Putamen (tissue), 1 donor: Measurements from ENCODE around the gene SP6.

Experiments used
- DNase-seq: peaks from one replicate; pipeline ENCODE4 v3.0.0-alpha.2; 2016; ENCODE audit warnings: low spot score

The SP6 gene

DNA sequence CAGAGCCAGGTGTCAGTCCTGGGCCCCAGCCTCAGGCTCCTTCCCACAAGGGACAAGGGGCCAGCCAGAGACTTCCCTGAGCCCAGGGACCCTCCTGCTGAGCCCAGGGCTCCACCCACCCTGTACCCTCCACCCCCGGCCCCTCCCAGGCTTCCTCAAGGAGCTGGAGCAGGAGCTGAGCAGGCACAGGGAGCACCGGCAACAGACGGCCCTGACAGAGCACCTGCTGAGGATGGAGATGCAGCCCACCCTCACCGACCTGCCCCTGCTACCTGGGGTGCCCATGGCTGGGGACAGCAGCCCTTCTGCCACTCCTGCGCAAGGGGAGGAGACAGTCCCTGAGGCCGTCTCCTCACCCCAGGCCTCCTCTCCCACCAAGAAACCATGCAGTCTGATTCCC lies 14.4 kb downstream of the SP6 start:
- DNase-seq: no peak

DNA sequence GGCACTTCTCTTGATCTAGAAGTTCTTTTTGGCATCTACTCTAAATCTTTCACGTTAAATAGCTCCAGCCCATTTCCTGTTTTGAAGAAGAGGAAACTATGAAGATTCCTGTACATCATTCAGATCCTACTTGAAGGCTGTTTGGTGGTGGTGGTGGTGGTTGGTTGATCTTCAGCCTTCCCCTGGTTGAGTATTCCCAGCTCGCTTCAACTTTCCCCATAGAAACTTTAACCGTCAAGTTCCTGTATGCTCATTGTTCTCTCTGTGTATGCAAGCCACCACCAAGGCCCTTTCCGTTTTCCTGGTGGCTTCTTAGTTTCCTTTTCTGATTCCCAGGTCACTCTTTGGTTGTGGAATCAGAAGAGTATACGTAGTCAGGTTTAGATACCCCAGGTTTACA lies 16.2 kb downstream of the SP6 start:
- DNase-seq: no peak

DNA sequence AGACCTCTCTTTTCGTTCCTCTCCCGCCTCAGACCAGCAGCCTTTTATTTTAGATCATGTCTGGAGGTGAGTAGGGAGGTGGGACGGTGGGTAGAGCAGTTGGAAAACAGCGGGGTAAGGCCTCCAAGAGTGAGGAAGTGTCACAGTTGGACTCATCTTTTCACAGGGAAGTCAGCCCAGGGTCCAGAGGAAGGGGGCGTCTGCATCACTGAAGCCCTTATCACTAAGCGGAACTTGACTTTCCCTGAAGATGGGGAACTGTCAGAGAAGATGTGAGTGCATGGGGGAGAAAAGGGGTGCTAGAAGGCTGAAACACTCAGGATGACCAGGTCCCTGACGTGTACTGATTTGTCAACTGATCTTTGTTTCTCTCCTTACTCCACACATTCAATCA lies 19.0 kb downstream of the SP6 start:
- peak; percentile 18 for DNase-seq

DNA sequence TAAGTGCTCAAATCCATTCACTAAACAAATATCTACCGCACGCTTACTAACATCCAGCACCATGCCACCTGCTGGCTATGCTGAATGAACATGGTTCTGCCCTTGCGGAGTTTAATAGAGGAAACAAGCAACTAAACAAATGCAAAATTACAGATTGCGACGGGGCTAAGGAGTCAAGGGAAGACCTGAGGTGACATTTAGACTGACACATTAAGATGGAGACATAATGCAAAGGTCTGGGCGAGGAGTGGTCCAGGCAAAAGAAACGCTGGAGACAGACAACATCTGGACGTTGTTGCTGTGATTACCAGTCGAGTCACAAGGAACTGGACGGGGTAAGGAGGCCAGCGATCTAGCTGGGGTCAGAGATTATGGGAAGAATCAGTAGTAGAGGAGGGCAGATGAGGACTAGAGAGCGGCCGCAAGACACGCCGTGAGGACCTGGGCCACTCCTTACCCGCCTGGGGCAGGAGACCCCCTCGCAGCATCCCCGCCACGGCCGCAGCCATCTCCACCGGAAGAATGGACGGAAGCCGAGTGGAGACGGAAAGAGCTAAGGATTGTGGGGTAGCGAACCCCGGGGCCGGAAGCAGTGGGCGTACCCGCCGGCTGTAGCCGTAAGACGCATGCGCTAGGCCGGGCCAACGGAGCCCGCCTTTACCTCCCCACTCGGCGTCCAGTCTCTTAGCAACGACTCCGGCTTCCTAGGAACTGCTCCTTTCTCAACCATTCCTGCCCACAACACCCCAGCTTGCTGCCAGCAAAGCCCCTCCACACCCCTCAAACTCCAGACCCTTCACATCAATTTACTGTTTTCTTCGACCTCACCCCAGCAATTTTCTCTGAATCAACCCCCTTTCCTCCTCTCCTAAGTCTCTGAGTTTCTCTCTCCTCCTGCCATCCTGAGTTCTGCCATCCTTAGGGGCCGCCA lies 19.7 kb downstream of the SP6 start, which contains the start of the genes LRRC46 and MRPL10:
TSS of gene LRRC46 (plus strand) at position 668 of the 931 bp plus-strand sequence. CDS start 320 bp downstream, outside the sequence.
TSS of gene MRPL10 (minus strand) at position 539 of the 931 bp plus-strand sequence. CDS start at position 509, 30 bp downstream.
- peak; percentile 90 for DNase-seq

DNA sequence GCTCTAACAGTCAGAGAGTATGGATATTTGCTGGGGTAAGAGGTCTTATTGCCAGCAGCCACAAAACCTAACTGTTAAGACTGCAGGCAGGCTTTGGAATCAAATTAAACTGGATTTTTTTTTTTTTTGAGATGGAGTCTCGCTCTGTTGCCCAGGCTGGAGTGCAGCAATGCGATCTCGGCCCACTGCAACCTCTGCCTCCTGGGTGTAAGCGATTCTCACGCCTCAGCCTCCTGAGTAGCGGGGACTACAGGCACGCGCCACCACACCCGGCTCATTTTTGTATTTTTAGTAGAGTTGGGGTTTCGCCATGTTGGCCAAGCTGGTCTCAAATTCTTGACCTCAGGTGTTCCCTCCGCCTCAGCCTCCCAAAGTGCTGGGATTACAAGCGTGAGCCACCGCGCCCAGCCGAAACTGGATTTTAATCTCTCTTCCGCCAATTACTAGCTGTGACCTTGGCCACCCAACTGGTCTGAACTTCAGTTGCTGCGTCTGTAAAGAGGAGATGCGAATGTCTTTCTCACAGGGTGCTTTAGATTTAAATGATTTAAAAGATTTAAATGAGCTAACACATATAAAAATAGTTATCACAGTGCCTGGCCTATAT lies 20.5 kb downstream of the SP6 start:
- DNase-seq: no peak

DNA sequence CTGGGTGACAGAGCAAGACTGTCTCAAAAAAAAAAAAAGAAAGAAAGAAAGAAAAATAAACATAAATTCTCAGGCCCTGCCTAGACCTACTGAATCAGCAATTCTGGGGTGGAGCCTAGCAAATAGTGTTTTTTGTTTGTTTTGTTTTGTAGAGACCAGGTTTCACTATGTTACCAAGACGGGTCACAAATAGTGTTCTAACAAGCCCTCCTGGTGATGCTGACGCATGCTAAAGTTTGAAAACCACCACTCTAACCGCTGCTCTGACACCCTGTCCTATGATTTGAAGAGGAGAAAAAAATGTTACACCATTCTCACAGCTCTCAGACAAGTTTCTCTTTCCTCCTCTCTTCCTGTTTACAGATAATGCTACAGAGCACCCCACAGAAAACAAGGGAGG lies 21.1 kb downstream of the SP6 start:
- no peak for DNase-seq

DNA sequence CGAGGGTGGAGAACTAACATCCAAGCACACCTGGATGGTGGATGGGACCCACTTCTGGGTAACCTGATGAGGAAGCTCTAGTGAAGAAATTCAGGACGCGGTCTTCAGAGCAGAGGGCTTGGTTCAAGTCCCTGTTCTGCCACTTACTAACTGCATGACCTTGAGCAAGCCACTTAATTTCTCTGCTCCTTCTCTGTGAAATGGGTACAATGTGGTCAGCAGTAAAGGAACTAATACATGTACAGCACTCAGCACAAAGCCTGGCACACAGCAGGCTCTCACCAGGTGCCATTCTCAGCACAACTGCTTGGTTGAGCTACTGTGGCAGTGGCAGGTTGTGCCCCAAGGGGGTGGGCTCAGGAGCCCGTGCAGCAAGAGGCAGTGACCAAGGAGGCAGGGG lies 27.4 kb downstream of the SP6 start:
- no peak for DNase-seq

DNA sequence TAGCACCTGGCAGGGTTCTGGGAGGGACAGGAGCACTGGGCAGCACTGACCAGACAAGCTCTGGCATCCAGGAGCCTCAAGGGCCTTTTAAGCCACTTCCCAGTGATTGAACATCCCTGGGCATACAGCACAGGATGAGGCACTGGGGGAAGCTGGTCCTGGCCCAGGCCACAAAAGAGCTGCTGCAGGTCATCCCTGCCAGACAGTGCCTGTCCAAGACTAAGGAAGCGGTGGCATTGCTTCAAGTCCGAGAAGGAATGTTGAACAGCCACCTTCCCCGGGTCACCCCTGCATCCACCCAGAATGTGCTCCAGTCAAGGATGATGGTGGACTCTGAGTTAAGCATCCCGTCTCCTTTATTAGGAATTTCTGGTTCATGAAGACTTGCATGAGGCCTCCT lies 28.2 kb downstream of the SP6 start:
- DNase-seq: no peak

DNA sequence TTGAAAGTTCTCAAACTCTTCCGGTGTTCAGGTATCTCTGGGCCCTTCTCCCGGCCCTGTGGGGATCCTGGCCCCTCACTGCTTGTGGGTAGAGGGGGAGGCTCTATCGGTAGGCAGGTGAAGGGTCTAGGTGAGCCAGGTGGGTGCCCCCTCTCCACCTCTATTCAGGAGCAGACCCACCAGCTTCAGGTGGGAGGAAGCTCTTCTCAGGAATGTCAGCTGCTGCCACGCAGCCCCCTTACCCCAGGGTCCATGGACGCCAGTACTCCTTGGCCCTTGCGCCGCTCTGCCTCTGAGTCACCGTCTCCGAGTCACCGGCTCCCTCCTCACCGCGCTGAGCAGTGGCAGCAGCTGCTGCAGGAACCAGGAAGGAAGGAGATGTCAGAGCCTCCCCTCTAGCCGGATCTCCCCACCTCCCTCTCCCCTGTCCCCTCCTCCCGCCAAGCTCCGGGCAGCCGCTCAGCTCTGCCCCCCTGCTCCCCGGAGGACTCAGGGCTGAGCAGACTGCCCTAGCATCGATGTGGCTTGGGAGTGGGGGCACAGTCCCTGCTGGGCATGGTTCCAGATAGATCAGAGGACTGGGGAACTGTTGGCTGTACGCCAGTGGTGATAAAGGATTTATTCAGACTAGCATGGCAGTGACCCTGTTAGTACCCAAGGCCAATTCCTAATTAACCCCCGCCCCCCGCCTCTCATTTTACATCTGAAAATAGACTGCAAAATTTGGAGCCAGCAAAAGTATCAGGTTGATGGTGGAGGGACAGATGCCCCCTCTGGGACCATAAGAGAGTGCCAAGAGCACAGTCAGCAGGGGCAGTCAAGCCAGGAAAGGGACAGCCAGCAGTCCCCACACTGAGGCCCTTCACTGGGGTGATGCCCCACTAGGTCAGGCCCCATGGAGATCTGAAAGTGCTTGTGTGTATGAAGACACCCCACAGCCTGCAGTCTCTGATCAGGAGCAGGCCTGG lies 29.3 kb downstream of the SP6 start, which contains the start of gene OSBPL7:
TSS of gene OSBPL7 (minus strand) at position 371 of the 968 bp plus-strand sequence. CDS start 1,516 bp downstream, outside the sequence.
- DNase-seq: peak; percentile 82

DNA sequence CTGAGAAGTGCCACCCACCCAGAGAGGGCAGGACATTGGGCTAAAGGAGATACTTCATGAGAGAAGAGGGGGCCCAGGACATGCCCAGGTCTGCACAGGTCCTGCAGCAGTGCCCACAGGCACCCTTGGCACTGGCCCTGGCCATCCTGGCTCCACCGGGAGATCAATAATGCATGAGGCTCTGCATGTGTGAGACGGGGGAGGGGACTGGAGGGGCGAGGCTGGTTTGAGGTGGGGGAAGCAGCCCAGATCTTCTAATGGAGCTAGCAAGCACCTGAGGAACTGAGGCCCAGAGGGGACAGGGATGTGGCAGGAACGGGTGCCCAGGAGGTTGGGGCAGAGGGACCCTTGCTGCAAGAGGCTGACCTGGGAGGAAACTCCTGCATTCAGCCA lies 29.9 kb downstream of the SP6 start:
- no peak for DNase-seq

DNA sequence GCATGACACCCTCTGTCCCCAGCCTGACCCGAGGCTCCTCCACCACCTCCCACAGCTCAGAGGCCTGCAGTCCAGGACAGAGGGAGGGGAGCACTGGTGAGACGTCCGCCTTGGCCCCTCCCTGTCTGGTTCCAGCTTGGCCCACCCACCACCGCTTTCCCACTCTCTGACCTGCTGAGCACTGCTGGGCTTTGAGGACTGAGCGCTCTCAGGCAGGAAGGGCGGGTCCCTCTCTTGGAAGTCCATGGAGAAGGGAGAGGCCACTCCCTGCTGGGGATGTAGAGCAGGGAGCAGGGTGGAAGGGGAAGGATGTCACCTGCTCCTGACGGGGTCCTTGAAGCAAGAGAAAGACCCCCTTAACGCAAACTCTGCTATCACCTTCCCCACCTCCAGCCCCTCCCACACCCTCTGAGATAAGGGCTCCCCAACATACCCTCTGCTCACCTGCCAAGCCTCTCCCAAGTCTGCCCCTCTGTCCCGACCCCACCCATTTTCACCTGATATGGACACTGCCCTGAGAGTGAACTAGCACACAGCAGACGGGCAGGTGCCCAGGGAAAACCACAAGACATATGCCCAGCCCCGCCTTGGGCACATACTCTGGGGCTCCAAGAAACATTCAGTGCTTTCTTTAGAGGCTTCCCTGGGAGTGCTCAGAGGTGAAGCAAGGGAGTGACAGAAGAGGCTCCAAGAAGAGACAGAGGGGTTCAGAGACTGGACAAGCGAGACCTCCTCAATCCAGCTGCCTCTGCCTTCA lies 30.8 kb downstream of the SP6 start:
- DNase-seq: no peak

DNA sequence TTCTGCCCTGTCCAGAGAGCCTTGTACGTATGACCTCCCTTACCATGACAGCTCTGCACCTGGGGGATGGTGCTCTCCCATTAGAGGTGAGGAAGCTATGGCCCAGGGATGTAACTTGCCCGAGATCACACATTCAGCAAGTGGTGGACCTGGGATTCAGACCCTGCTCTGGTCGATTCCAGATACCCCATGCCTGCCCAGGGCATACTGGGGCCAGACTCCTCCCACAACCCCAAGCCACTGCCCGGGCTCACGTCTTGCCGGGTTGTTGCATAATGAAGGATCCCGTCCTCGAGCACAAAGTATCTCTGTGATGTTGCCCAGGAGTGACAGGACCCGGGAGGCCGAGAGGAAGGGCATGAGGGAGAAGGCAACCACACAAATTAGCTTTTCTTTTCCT lies 31.5 kb downstream of the SP6 start:
- no peak for DNase-seq

DNA sequence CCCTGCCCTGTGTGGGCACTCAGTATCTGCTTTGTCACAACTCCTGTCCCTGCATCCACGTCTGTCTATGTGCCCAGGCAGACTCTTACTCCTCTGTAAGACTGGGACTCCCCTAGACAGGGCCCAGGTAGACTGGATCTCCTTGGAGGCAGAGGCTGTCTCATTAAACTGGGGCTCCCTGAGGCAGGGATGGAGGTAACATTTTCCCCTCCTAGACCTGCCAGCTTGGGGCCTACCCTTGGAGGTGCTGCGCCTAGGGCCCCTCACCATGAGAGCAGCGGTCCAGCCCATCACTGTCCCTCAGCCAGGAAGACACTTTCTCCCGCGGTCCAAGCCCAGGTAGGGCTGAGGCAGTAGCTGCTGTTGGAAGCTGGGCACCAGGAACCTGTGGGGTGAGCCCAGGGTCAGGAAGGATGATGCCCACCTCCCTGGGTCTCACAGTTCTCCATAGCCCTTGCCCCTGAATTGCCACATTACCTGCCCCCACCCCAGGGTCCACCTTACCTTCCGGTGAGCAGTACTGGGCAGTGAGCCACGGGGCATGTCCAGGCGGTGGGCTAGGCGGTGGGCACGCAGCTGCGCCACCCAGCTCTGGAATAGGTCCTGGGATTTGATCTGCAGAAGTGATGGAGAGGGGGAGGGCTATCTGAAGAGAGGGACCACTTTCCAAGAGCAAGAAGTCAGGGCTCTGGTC lies 32.8 kb downstream of the SP6 start:
- no peak for DNase-seq

DNA sequence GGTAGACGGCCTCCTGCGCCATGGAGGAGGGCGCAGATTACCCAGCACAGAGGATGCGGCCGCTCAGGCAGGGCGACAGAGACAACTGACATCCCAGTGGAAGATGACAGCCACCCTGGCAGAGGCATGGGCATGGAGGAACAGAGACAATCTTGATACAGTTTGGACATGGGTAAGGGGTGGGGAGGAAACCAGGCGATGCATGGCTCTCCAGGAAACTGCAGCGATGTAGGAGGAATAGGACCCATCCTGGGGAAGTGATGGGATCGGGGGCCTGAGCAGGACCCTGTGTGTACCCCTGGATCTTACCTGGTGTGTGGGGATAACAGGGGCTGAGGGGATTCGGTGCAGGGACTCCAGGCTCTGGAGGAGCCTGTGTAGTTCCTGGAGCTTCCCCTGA lies 34.0 kb downstream of the SP6 start:
- no peak for DNase-seq

DNA sequence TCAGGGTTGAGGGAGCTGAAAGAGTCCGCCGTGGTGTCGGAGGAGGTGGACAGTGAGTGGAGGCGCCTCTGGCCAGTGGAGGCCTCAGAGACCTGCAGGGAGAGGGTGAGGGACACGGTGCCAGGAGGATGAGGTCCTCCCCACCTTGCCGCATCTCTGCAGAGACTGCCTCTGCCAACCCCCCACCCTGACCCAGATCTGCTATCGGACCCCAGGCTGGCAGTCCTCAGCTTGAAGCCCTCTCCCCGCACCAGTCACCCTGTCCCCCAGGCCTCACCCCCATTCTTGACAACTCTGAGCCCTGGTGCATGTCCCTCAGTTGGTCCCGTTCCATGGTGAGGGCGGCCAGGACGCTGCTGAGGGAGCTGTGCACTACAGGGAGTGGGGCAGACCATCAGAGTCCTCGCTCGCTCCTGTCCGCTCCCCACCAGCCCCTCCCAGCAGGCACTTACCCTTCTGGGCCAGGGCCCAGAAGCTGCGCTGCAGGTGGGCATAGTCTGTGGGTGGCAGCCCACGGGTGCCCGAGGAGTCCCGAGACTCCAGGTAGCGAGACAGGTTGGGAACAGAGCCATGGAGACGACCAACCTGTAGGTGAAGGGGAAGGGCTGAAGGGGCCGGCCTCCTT lies 34.7 kb downstream of the SP6 start:
- DNase-seq: no peak

DNA sequence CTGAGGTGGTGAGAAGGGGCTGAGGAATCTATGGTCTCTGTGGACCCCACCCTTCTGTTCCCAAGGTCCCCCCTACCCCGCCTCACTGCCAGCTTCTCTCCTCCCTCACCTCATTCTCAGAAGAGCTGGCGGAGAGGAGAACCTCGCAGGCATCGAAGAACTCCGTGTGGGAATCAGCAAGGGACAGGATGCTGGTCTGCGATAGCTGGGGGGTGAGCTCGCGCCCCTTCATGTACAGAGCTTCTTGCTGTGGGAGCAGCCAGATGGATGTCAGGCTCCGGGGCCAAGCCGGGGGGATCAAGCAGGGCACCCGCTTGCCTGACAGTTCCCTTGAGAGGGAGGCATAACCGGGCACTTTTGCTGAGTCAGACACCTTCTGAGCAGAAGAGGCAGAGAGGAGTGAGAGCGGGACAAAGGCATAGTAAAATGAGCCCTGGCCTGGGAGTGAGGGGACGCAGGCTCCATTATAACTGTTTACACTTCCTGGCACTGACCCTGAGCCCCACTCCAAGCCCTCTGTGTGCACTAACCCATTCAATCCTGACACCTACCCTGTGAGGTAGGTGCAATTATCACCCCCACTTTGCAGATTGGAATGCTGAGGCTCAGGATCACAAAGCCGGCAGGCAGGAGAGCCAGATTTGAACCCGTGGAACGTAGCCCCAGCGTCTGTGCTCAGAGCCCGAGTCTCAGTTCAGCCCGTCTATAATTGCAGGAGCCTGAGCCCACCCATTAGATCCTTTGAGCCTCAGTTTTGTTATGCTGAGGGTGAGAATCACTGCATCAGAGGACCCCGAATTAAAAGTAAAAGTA lies 35.7 kb downstream of the SP6 start:
- no peak for DNase-seq

DNA sequence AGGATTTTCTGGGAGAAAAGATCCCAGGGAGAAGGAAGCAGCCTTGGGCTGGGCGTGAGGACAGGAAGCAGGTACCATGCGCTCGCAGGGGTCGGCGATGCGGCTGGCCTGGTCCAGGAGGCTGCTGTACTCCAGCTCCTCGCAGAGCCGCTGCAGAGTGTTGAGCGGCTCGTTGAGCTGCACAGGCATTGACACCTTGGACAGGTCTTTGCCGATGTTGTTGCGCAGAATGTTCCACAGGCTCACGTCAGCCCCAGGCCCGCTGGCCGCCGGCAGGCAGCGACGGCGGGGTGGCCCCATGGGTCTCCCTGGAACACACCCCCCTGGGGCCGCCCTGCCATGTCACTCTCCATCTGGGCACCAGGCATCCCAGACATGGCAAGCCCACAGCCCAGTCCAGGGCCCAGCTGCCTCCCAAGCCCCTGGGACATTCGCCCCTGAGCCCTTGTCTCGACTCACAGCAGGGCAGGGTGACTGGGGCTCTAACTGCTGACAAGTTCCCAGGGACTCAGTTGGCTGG lies 37.4 kb downstream of the SP6 start:
- no peak for DNase-seq

DNA sequence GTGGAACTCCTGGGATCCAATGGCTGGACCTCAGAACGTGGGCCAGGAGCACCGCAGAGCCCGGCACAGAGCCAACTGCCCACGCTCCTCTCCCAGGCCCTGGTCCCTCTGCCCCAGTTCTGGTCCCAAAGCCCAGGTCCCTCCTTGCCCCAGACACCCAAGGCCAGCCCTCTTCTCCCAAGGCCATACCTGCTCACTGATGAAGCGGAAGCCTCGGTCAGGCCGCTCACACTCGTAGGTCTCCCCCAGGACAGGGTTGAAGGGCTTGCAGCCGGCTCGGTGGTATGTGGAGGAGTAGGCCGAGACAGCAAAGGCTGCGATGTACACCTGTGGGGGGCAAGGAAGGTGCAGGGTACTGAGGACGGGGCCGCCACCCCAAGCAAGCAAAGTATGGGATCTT lies 37.9 kb downstream of the SP6 start:
- DNase-seq: no peak
